Heart left ventricle (tissue), 16 donors: ENCODE data around the gene ENPP3. TPM values are rescaled to one million over a fixed set of nuclear protein-coding genes. Genes with fewer than 3 reads are reported as not detected.
"Not testable (repeated sequence)": the region's sequence is repeated elsewhere in the genome, so short reads cannot be mapped to it uniquely, and the experiment has no call there.

Experiments
- ATAC-seq, 4 donors: fragments of 200-7000 bp; cut with Tn5 transposase; one replicate each; pipeline ENCODE4 v1.9.1; 2020 to 2022; ENCODE audit warnings: moderate library complexity in 4 of 4, mild to moderate bottlenecking in 3 of 4, moderate number of reproducible peaks in 1 of 4
- DNase-seq, 5 donors: peaks; one replicate each; pipeline ENCODE4 v3.0.0-alpha.2; 2020
- H3K27ac ChIP-seq, 12 donors: fragments of 200-600 bp; sonication (generic) in 4 of 12; one replicate each; pipeline versions ENCODE4 v1.5.0 to v1.8.0; 2016 to 2022; ENCODE audit warnings: mild to moderate bottlenecking in 2 of 12
- H3K27me3 ChIP-seq, 9 donors: fragments of 200-600 bp; sonication (generic) in 2 of 9; one replicate each; pipeline versions ENCODE4 v1.5.1 to v1.8.0; 2016 to 2022; ENCODE audit warnings: mild to moderate bottlenecking in 3 of 9
- H3K36me3 ChIP-seq, 9 donors: fragments of 200-600 bp; sonication (generic) in 2 of 9; one replicate each; pipeline versions ENCODE4 v1.5.0 to v1.8.0; 2018 to 2022; ENCODE audit warnings: mild to moderate bottlenecking in 2 of 9
- H3K4me1 ChIP-seq, 12 donors: fragments of 200-600 bp; sonication (generic) in 4 of 12; one replicate each; pipeline versions ENCODE4 v1.5.0 to v1.8.0; 2016 to 2022; ENCODE audit warnings: mild to moderate bottlenecking in 3 of 12
- H3K4me3 ChIP-seq, 12 donors: fragments of 200-600 bp; sonication (generic) in 4 of 12; one replicate each; pipeline versions ENCODE4 v1.5.0 to v1.8.0; 2017 to 2022; ENCODE audit warnings: mild to moderate bottlenecking in 9 of 12, moderate library complexity in 4 of 12
- H3K9me3 ChIP-seq, 12 donors: fragments of 200-600 bp; sonication (generic) in 4 of 12; one replicate each; pipeline versions ENCODE4 v1.5.0 to v1.8.0; 2016 to 2022; ENCODE audit warnings: mild to moderate bottlenecking in 1 of 12
- POLR2A ChIP-seq, 2 donors: fragments of 450-650 bp; IDR thresholded peaks; one replicate each; pipeline ENCODE4 v1.6.1; 2017; ENCODE audit warnings: antibody characterized with exemption in 2 of 2, mild to moderate bottlenecking in 2 of 2, moderate library complexity in 2 of 2
- WGBS, 4 donors: extraction: QIAGEN DNeasy Blood & Tissue Kit in 2 of 4; methylation state at CpG; one replicate each; pipeline versions ENCODE4 v1.1.5 to v1.1.7; 2013 to 2018; 5-methylcytosine and 5-hydroxymethylcytosine counted together
- intact Hi-C, 10 donors: fragments of 100-400 bp; cut with DNase I; formaldehyde crosslinking; loops; one replicate each; pipeline versions ENCODE4 v1.11.1 to v1.14.2; 2022
- polyA plus RNA-seq, 2 donors: library from polyadenylated mRNA; stranded (reverse); fragments of 200-250 nt; gene quantifications; one replicate each; pipeline ENCODE4 v1.2.3, GENCODE V29; 2013
- total RNA-seq, 9 donors: library from RNA; depleted of rRNA in 2 of 9; stranded (reverse); fragments of >200 nt in 2 of 9; fragmentation: NEBNext Ultra II Directional in 3 of 9; extraction: Animal tissue kit (Norgen Biotek cat#: 25700) in 3 of 9; gene quantifications; one replicate each; pipeline versions ENCODE4 v1.1.0 to v1.2.4, GENCODE V29; 2016 to 2023
- TF ChIP-seq, protein P1 (sequence below), 12 donors: fragments of 200-600 bp; sonication (generic) in 4 of 12; IDR thresholded peaks; one replicate each; pipeline versions ENCODE4 v1.5.0 to v1.8.0; 2018 to 2022; ENCODE audit warnings: antibody characterized with exemption in 12 of 12, mild to moderate bottlenecking in 5 of 12
- donor health status: ischemic (EF 13 %, LVEDD 7.1; RV severe dilation, severe dysfunction).
- donor health status: healthy with polysubstance abuse.
- donor health status: DM: no; HTN: yes; CAD: no.
- donor health status: DM: no; HTN: no; CAD: no.
- donor health status: ischemic (EF 25% LVEDD 6.9; RV normal size, moderate dysfunction).
- donor health status: ischemic (EF 25% LVEDD 5.7; RV mildly dilated, moderate dysfunction).
- donor health status: healthy.
- donor health status: DM: yes; HTN: yes; CAD: no.
- donor health status: ischemic (EF 35%, LVEDD 5.7; RV mildly dilated, moderate dysfunction).
- donor health status: nonischemic (EF 11% LVEDD 7.7; RV severe dilation, severe dysfunction).
- donor health status: DM: yes; HTN: yes; CAD: no.
- donor health status: PGD.
- donor health status: ischemic (EF 29% LVEDD 5.4; RV normal size, mild dysfunction).
- donor health status: nonischemic (EF 23%, LVEDD 6.1; RV moderate dilation, normal function).

The ENPP3 gene
- total and polyA plus RNA-seq, 11 donors, result 0.07 to 0.72 (median 0.42) TPM; not detected in 2

DNA sequence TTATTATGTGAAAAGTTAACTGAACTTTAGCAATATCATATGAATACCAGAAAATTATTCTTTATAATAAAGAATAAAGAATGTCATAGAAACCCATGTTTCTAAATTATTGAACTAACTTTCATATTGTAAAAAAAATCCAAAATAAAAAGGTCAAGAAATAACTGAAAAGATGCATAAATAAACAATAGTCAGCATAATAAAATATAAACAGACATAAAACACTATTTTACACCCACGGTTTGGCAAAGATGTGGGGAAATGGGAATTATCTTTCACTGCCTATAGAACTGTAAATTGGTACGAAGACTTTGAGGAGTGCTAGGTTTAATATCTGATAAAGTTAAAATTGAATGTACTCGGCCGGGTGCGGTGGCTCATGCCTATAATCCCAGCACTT is 108.4 kb downstream of the ENPP3 start:
- ATAC-seq, result no peak
- no peaks in the 10 kb centered on the region for H3K4me1 ChIP-seq

DNA sequence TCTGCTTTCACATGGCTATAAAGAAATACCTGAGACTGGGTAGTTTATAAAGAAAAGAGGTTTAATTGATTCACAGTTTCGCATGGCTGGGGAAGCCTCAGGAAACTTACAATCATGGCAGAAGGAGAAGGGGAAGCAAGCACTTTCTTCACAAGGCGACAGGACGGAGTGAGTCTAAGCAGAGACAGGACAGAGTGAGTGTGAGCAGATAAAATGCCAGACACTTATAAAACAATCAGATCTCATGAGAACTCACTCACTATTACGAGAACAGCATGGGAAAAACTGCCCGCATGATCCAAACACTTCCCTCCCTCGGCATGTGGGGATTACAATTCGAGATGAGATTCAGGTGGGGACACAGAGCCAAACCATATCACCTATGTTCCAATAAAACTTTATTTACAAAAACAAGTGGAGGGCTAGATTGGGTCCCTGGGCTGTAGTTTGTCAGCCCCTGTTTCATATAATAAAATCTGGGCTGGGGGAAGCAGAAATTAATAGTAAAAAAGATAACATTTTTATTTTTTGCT is 110.8 kb downstream of the ENPP3 start:
- 51 to 59% (median 57%) methylated on average over 7 of the region's 7 CpGs for WGBS, 4 donors
- Histone ChIP-seq H3K36me3 (no peaks in the 10 kb centered on the region), H3K4me1 (no peaks in the 10 kb centered on the region), H3K4me3 (no peak overlapping the region), H3K27ac (no peak overlapping the region), H3K27me3 (no peaks in the 10 kb centered on the region), H3K9me3 (no peaks in the 10 kb centered on the region)
- no peak for DNase-seq
- TF ChIP-seq, protein P1, sequence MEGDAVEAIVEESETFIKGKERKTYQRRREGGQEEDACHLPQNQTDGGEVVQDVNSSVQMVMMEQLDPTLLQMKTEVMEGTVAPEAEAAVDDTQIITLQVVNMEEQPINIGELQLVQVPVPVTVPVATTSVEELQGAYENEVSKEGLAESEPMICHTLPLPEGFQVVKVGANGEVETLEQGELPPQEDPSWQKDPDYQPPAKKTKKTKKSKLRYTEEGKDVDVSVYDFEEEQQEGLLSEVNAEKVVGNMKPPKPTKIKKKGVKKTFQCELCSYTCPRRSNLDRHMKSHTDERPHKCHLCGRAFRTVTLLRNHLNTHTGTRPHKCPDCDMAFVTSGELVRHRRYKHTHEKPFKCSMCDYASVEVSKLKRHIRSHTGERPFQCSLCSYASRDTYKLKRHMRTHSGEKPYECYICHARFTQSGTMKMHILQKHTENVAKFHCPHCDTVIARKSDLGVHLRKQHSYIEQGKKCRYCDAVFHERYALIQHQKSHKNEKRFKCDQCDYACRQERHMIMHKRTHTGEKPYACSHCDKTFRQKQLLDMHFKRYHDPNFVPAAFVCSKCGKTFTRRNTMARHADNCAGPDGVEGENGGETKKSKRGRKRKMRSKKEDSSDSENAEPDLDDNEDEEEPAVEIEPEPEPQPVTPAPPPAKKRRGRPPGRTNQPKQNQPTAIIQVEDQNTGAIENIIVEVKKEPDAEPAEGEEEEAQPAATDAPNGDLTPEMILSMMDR (IDR thresholded peaks at IDR 0.05), result no peak
- TF ChIP-seq POLR2A (IDR thresholded peaks at IDR 0.05), result no peak
- no peak for ATAC-seq
- intact Hi-C loops, result no loop called here

More for the DNA sequence above, 108.4 kb downstream of the ENPP3 start:
- no peak overlapping the region for H3K4me3 ChIP-seq
- intact Hi-C loops, result no loop called here
- no peaks in the 10 kb centered on the region for H3K27me3 ChIP-seq
- H3K36me3 ChIP-seq, result no peaks in the 10 kb centered on the region
- WGBS, 4 donors, result 88 to 93% (median 90%) methylated on average over 5 of the region's 5 CpGs
- TF ChIP-seq, protein P1 (IDR thresholded peaks at IDR 0.05), result no peak
- TF ChIP-seq POLR2A (IDR thresholded peaks at IDR 0.05), result no peak
- H3K27ac ChIP-seq, result no peak overlapping the region
- DNase-seq, result no peak
- no peaks in the 10 kb centered on the region for H3K9me3 ChIP-seq

DNA sequence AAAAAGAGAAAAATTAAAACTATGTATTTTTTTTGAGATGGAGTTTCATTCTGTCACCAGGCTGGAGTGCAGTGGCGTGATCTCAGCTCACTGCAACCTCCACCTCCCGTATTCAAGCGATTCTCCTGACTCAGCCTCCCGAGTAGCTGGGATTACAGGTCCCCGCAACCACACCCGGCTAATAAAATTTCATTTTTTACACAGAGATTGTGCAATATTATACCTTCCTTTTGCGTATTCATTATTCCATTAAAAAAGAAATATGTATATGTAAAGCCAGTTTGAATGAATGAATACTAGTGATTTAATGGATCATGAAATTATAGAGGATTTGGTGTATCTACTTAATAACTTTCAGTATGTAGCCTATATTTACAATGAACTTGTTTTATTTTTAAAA is 111.9 kb downstream of the ENPP3 start:
- Histone ChIP-seq H3K9me3 (no peaks in the 10 kb centered on the region), H3K4me1 (no peaks in the 10 kb centered on the region), H3K36me3 (no peaks in the 10 kb centered on the region), H3K4me3 (no peak overlapping the region), H3K27me3 (no peaks in the 10 kb centered on the region), H3K27ac (no peak overlapping the region)
- ATAC-seq, result no peak
- TF ChIP-seq POLR2A (IDR thresholded peaks at IDR 0.05), result no peak
- TF ChIP-seq, protein P1 (IDR thresholded peaks at IDR 0.05), result no peak
- intact Hi-C loops, result no loop called here
- DNase-seq, result no peak
- 94 to 97% (median 96%) methylated on average over 7 of the region's 7 CpGs for WGBS, 4 donors

DNA sequence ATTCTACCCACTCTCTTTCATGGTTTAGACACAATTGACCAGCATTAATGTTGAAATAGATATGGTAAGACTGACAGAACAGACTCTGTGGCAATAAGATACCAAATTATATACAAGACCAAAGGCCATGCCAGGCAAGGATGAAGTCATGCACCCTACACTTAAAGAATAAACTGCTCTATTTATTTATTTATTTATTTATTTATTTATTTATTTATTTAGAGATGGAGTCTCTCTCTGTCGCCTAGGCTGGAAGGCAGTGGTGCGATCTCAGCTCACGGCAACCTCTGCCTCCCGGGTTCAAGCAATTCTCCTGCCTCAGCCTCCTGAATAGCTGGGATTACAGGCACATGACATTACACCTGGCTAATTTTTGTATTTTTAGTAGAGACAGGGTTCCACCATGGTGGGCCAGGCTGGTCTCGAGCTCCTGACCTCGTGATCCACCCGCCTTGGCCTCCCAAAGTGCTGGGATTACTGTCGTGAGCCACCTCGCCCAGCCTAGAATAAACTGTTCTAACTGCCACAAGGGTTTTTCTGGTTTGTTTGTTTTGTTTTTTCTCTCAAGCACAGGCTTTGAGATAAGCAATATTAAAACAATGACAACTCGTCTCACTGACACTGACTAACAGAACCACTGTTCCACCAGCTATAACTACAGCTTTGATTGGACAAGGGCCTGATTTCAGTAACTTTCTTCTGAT is 114.1 kb downstream of the ENPP3 start:
- intact Hi-C loops, H3K27ac ChIP-seq, H3K4me1 ChIP-seq, DNase-seq, H3K4me3 ChIP-seq, ATAC-seq, H3K27me3 ChIP-seq, H3K36me3 ChIP-seq, H3K9me3 ChIP-seq: not testable (repeated sequence)
- 85 to 88% (median 87%) methylated on average over 10 of the region's 10 CpGs for WGBS, 4 donors
